ENCODE results near the gene ATP6V1F. TPM values are rescaled to one million over a fixed set of nuclear protein-coding genes. Genes with fewer than 3 reads are reported as not detected.

Gene ATP6V1F
- polyA plus RNA-seq, 1 experiment = 150 TPM

GRCh38 chr7:128838109-128838779, 24.4 kb upstream of the ATP6V1F start:
- peak overlapping the region; percentile 21 for H3K27ac ChIP-seq (ENCODE audit: low read depth, low read length)
- no peaks in the 10 kb centered on the region for H3K27me3 ChIP-seq (ENCODE audit: control insufficient read depth, insufficient read depth, low read length)
- DNase-seq (ENCODE audit: low read depth, low spot score) = no peak
- ChIA-PET POLR2A (no interaction called here), CTCF (no interaction called here)
- H3K9me3 ChIP-seq (ENCODE audit: control insufficient read depth, insufficient read depth, low read length) = no peaks in the 10 kb centered on the region; the same call in 1 of the 2 replicates
- no peak for TF ChIP-seq CTCF (IDR thresholded peaks at IDR 0.05; ENCODE audit: low read depth, low read length)
- no peak overlapping the region for H3K4me3 ChIP-seq (ENCODE audit: low read depth, low read length)

GRCh38 chr7:128838981-128839731, 23.5 kb upstream of the ATP6V1F start:
- Histone ChIP-seq H3K27ac (ENCODE audit: low read depth, low read length) (no peak overlapping the region), H3K4me3 (ENCODE audit: low read depth, low read length) (no peak overlapping the region), H3K27me3 (ENCODE audit: control insufficient read depth, insufficient read depth, low read length) (no peaks in the 10 kb centered on the region), H3K9me3 (ENCODE audit: control insufficient read depth, insufficient read depth, low read length) (no peaks in the 10 kb centered on the region; the same call in 1 of the 2 replicates)
- POLR2A ChIA-PET = interaction anchor here (0.6 kb wide), 1 partner anchor 119 kb away, joined by 4 read pairs; no protein-coding TSS in a partner anchor
- CTCF ChIA-PET = no interaction called here
- DNase-seq (ENCODE audit: low read depth, low spot score) = no peak
- TF ChIP-seq CTCF (IDR thresholded peaks at IDR 0.05; ENCODE audit: low read depth, low read length) = no peak

- Histone ChIP-seq H3K27me3 (ENCODE audit: control insufficient read depth, insufficient read depth, low read length) (no peaks in the 10 kb centered on the region), H3K4me3 (ENCODE audit: low read depth, low read length) (no peak overlapping the region), H3K27ac (ENCODE audit: low read depth, low read length) (no peak overlapping the region), H3K9me3 (ENCODE audit: control insufficient read depth, insufficient read depth, low read length) (no peaks in the 10 kb centered on the region; the same call in 1 of the 2 replicates)
- no peak for DNase-seq (ENCODE audit: low read depth, low spot score)
- TF ChIP-seq CTCF (IDR thresholded peaks at IDR 0.05; ENCODE audit: low read depth, low read length) = no peak
- ChIA-PET CTCF (no interaction called here), POLR2A (interaction anchor here (0.6 kb wide), 1 partner anchor 120 kb away, joined by 4 read pairs; no protein-coding TSS in a partner anchor)
Observed at GRCh38 chr7:128839751-128840177, 22.9 kb upstream of the ATP6V1F start.

GRCh38 chr7:128840326-128841170, 22.1 kb upstream of the ATP6V1F start:
- CTCF ChIA-PET = no interaction called here
- no peak for DNase-seq (ENCODE audit: low read depth, low spot score)

More at GRCh38 chr7:128840326-128841170, 22.1 kb upstream of the ATP6V1F start:
- no peak for TF ChIP-seq CTCF (IDR thresholded peaks at IDR 0.05; ENCODE audit: low read depth, low read length)
- H3K27ac ChIP-seq (ENCODE audit: low read depth, low read length) = peak overlapping the region; percentile 11
- H3K27me3 ChIP-seq (ENCODE audit: control insufficient read depth, insufficient read depth, low read length) = no peaks in the 10 kb centered on the region
- no peak overlapping the region for H3K4me3 ChIP-seq (ENCODE audit: low read depth, low read length)
- no peaks in the 10 kb centered on the region; the same call in 1 of the 2 replicates for H3K9me3 ChIP-seq (ENCODE audit: control insufficient read depth, insufficient read depth, low read length)
- POLR2A ChIA-PET = no interaction called here

Data from AG04450 (cell line).